OCI-LY7 (cell line): ENCODE results near the gene ROBO2. TPM values are rescaled to one million over a fixed set of nuclear protein-coding genes. Genes with fewer than 3 reads are reported as not detected.

Source experiments
- BruUV-seq: library from RNA; stranded (reverse); fragments of 400-500 nt; replicated peaks from 2 replicates; lab custom pipeline; 2021; lab: Mats Ljungman, UMichigan
- CTCF ChIA-PET: fragments of 300-600 bp; sonication (Branson Sonifier 250); formaldehyde crosslinking; loops from one replicate; lab custom pipeline; 2022; ENCODE audit warnings: antibody characterized with exemption; ENCODE audit not compliant: unreplicated experiment; lab: Charles Lee
- POLR2A ChIA-PET: fragments of 300-600 bp; sonication (Branson Sonifier 250); formaldehyde crosslinking; loops from one replicate; lab custom pipeline; 2022; ENCODE audit warnings: antibody characterized with exemption; lab: Charles Lee
- DNase-seq: peaks from one replicate; pipeline ENCODE4 v3.0.0-alpha.2; 2015; ENCODE audit warnings: low spot score
- H2AFZ ChIP-seq: fragments of 200-600 bp; sonication (generic), shearing (Covaris generic); 2 replicates; pipeline ENCODE4 v1.6.1; 2014; ENCODE audit warnings: mild to moderate bottlenecking, antibody characterized with exemption, low read length, moderate library complexity
- H3K27ac ChIP-seq: fragments of 200-600 bp; sonication (generic); 2 replicates; pipeline ENCODE4 v1.5.1; 2014; ENCODE audit warnings: mixed run types, low read depth, mild to moderate bottlenecking, moderate library complexity, low read length, inconsistent platforms; ENCODE audit not compliant: poor library complexity, severe bottlenecking
- H3K36me3 ChIP-seq: fragments of 200-600 bp; sonication (generic); 2 replicates; pipeline ENCODE4 v1.6.1; 2014; ENCODE audit warnings: mild to moderate bottlenecking, antibody characterized with exemption, low read length, moderate library complexity, mixed read lengths; ENCODE audit not compliant: insufficient read depth
- H3K4me1 ChIP-seq: fragments of 200-600 bp; sonication (generic); 2 replicates; pipeline ENCODE4 v1.5.1; 2014; ENCODE audit warnings: mild to moderate bottlenecking, low read length; ENCODE audit not compliant: insufficient read depth, poor library complexity, severe bottlenecking
- H3K4me2 ChIP-seq: fragments of 200-600 bp; sonication (generic); 2 replicates; pipeline ENCODE4 v1.6.1; 2014; ENCODE audit warnings: mild to moderate bottlenecking, low read length
- H3K4me3 ChIP-seq: fragments of 200-600 bp; sonication (generic); 2 replicates; pipeline ENCODE4 v1.5.1; 2014; ENCODE audit warnings: mild to moderate bottlenecking, low read depth, low read length; ENCODE audit not compliant: poor library complexity, severe bottlenecking
- H3K79me2 ChIP-seq: fragments of 200-600 bp; sonication (generic); 2 replicates; pipeline ENCODE4 v1.6.1; 2016; ENCODE audit warnings: low read depth, mild to moderate bottlenecking, low read length, moderate library complexity, mixed read lengths; ENCODE audit not compliant: insufficient read depth
- H3K9me2 ChIP-seq: fragments of 200-600 bp; sonication (generic); 2 replicates; pipeline ENCODE4 v1.6.1; 2016; ENCODE audit warnings: mild to moderate bottlenecking, low read length, mixed read lengths; ENCODE audit not compliant: insufficient read depth
- H3K9me3 ChIP-seq: fragments of 200-600 bp; sonication (generic); 2 replicates; pipeline ENCODE4 v1.6.1; 2014; ENCODE audit warnings: mild to moderate bottlenecking, mixed run types, low read length, mixed read lengths
- H4K20me1 ChIP-seq: fragments of 200-600 bp; sonication (generic); 2 replicates; pipeline ENCODE4 v1.6.1; 2014; ENCODE audit warnings: mild to moderate bottlenecking, antibody characterized with exemption, low read length, moderate library complexity, mixed read lengths; ENCODE audit not compliant: insufficient read depth
- EZH2phosphoT487 ChIP-seq: fragments of 200-600 bp; sonication (generic); IDR thresholded peaks from 2 replicates; pipeline ENCODE4 v1.6.1; 2018; ENCODE audit warnings: low read depth, borderline replicate concordance, mild to moderate bottlenecking, mixed run types, antibody characterized with exemption, low read length, moderate library complexity, mixed read lengths
- intact Hi-C: fragments of 100-400 bp; cut with micrococcal nuclease; formaldehyde crosslinking; loops from one replicate; pipeline ENCODE4 v1.10.0; 2022; ENCODE audit not compliant: unreplicated experiment
- total RNA-seq, 2 experiments: library from RNA; depleted of rRNA in 1 of 2; stranded (reverse); fragments of >200 nt in 1 of 2; shearing (Covaris generic) in 1 of 2; gene quantifications; 2 replicates each; pipeline ENCODE4 v1.2.3, GENCODE V29; 2014 to 2022
- TF ChIP-seq, protein P1 (sequence below): fragments of 200-600 bp; sonication (generic); conservative IDR thresholded peaks from 2 replicates; pipeline ENCODE4 v1.5.1; 2014; ENCODE audit warnings: mild to moderate bottlenecking, antibody characterized with exemption, low read length, moderate library complexity, mixed read lengths

ROBO2 gene
- total RNA-seq, 2 experiments from 2014 or later, result 0.06 to 4.8 TPM

DNA sequence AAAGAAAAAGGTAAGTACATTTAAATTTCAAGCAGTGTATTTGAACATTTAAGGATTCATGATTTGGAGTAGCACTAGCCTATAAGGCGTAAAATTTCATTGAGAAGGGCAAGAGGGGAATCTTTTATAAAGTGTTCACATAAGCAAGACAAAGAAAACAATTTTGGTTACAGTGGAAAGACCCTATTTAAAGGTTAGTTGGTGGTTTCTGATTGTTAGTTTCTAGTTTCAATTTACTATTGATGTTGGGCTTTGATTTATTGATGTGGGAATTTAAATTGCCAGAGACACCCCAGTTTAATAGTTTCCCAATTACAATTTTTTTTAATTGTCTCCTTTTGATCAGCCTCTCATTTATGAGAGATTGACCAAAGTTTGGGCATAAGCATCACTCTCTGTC is 19.5 kb downstream of the ROBO2 start:
- POLR2A ChIA-PET, result no interaction called here
- Histone ChIP-seq H2AFZ (no peak overlapping the region), H3K36me3 (no peaks in the 10 kb centered on the region), H3K27ac (no peak overlapping the region), H3K4me3 (no peak overlapping the region), H4K20me1 (no peaks in the 10 kb centered on the region), H3K4me1 (no peaks in the 10 kb centered on the region), H3K79me2 (no peaks in the 10 kb centered on the region), H3K4me2 (no peak overlapping the region), H3K9me2 (no peaks in the 10 kb centered on the region), H3K9me3 (no peaks in the 10 kb centered on the region)
- CTCF ChIA-PET, result no interaction called here
- TF ChIP-seq EZH2phosphoT487, result no peak
- TF ChIP-seq, protein P1, sequence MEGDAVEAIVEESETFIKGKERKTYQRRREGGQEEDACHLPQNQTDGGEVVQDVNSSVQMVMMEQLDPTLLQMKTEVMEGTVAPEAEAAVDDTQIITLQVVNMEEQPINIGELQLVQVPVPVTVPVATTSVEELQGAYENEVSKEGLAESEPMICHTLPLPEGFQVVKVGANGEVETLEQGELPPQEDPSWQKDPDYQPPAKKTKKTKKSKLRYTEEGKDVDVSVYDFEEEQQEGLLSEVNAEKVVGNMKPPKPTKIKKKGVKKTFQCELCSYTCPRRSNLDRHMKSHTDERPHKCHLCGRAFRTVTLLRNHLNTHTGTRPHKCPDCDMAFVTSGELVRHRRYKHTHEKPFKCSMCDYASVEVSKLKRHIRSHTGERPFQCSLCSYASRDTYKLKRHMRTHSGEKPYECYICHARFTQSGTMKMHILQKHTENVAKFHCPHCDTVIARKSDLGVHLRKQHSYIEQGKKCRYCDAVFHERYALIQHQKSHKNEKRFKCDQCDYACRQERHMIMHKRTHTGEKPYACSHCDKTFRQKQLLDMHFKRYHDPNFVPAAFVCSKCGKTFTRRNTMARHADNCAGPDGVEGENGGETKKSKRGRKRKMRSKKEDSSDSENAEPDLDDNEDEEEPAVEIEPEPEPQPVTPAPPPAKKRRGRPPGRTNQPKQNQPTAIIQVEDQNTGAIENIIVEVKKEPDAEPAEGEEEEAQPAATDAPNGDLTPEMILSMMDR, result no peak
- intact Hi-C loops, result no loop called here
- no peak for DNase-seq
- BruUV-seq, result no TSS peak

DNA sequence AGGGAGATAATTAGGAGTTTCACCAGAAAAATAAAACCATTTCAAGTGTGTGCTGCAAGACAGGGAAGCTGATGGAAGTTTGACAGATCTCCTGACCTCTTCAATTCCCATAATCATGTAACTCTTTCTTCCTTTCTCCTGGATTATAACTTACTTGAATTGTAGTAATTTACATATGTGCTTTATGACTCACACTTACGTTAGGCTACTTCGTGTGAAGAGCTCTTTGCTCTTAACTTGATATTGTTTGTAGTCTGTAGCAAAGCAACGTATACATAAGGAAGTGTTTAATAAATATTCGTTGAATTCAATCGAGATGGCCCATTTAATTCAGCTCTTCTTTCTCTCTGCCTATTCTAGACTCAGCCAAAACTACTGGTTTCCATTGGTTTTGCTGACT is 23.5 kb downstream of the ROBO2 start:
- Histone ChIP-seq H3K4me1 (no peaks in the 10 kb centered on the region), H3K4me3 (no peak overlapping the region), H3K36me3 (no peaks in the 10 kb centered on the region), H2AFZ (no peak overlapping the region), H3K79me2 (no peaks in the 10 kb centered on the region), H3K4me2 (no peak overlapping the region), H4K20me1 (no peaks in the 10 kb centered on the region), H3K27ac (no peak overlapping the region), H3K9me2 (no peaks in the 10 kb centered on the region), H3K9me3 (no peaks in the 10 kb centered on the region)
- POLR2A ChIA-PET, result no interaction called here
- intact Hi-C loops, result no loop called here
- CTCF ChIA-PET, result no interaction called here
- no peak for DNase-seq
- TF ChIP-seq, protein P1, result no peak
- TF ChIP-seq EZH2phosphoT487, result no peak
- BruUV-seq, result no TSS peak

DNA sequence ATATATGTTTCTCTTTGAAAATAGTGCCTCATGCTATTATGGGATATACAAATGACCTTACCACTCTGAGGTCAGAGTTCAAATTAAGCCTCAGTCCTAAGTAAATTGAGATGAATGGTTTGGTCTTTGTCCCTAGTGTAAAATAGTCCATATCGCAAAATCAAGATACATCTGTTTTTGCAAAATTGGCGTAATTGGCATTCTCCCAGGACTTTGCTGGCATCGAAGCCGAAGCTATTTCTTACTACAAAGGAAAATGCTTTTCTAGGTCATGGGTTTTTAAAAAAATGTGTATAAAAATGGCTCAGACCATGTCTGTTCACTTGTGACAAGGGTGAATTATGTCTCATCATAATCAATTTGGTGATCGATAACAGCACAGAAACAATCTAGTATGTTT is 25.9 kb downstream of the ROBO2 start:
- intact Hi-C loops, result no loop called here
- ChIA-PET POLR2A (no interaction called here), CTCF (no interaction called here)
- H3K9me2 ChIP-seq, result no peaks in the 10 kb centered on the region
- no peaks in the 10 kb centered on the region for H3K9me3 ChIP-seq
- no peak overlapping the region for H3K4me2 ChIP-seq
- H3K36me3 ChIP-seq, result no peaks in the 10 kb centered on the region
- no peak for DNase-seq
- H3K79me2 ChIP-seq, result no peaks in the 10 kb centered on the region
- BruUV-seq, result no TSS peak
- H3K4me1 ChIP-seq, result no peaks in the 10 kb centered on the region
- H4K20me1 ChIP-seq, result no peaks in the 10 kb centered on the region
- no peak overlapping the region for H2AFZ ChIP-seq
- H3K4me3 ChIP-seq, result no peak overlapping the region
- no peak overlapping the region for H3K27ac ChIP-seq
- no peak for TF ChIP-seq EZH2phosphoT487
- TF ChIP-seq, protein P1, result no peak
